ENCODE data around the gene VAV3. TPM values are rescaled to one million over a fixed set of nuclear protein-coding genes. Genes with fewer than 3 reads are reported as not detected.

VAV3 gene
- total and polyA plus RNA-seq, 10 of the 15 experiments (the other 5 are each of a cell fraction or from before 2014, with no cell fraction given): 0.84 to 5.5 (median 3.4) TPM

GRCh38 chr1:107637101-107637500, 327.9 kb downstream of the VAV3 start:
- no peak overlapping the region for H3K4me3 ChIP-seq
- H3K36me3 ChIP-seq (ENCODE audit: control insufficient read depth in 2 of 2, insufficient read depth in 2 of 2, low read length in 1 of 2): no peaks in the 10 kb centered on the region
- ChIA-PET POLR2A (no interaction called here), SMC1A (ENCODE audit: uncharacterized antibody, unreplicated experiment) (no interaction called here), CTCF (no interaction called here), RAD21 (ENCODE audit: unreplicated experiment) (no interaction called here)
- no peaks in the 10 kb centered on the region for H3K79me2 ChIP-seq (ENCODE audit: control insufficient read depth, insufficient read depth, low read length)
- FAIRE-seq: no peak
- WGBS (ENCODE audit: insufficient coverage, insufficient replicate concordance, low lambda C conversion rate, missing lambda C conversion rate): 32% methylated on average over 6 of the region's 6 CpGs
- TF ChIP-seq ZZZ3 (IDR thresholded peaks at IDR 0.05; ENCODE audit: control insufficient read depth, insufficient read length, low read depth) (no peak), MEF2B (IDR thresholded peaks at IDR 0.05; ENCODE audit: partially characterized antibody, poor library complexity, severe bottlenecking) (no peak)
- in situ Hi-C loops (cut with MboI) (no loop called here), intact Hi-C loops (cut with micrococcal nuclease; ENCODE audit: unreplicated experiment) (no loop called here)
- H3K9ac ChIP-seq (ENCODE audit: control insufficient read depth, insufficient read depth, low read length): no peak overlapping the region
- no peaks in the 10 kb centered on the region for H4K20me1 ChIP-seq (ENCODE audit: control insufficient read depth, insufficient read depth)
- H3K4me1 ChIP-seq (ENCODE audit: control insufficient read depth, insufficient read depth, low read length): no peaks in the 10 kb centered on the region
- no peak overlapping the region for H2AFZ ChIP-seq (ENCODE audit: control insufficient read depth, low read depth, low read length)
- H3K27me3 ChIP-seq (replicated peaks in 1 of 2; ENCODE audit: control insufficient read depth in 2 of 2, insufficient read depth in 2 of 2, low read length in 1 of 2): no peaks in the 10 kb centered on the region
- no TSS peak for BruUV-seq (replicated peaks)
- no peak for ATAC-seq
- H3K27ac ChIP-seq (ENCODE audit: control insufficient read depth, insufficient read depth): no peak overlapping the region
- no peak for DNase-seq (ENCODE audit: low read depth, low spot score)
- no peak overlapping the region for H3K4me2 ChIP-seq (ENCODE audit: control insufficient read depth, insufficient read depth)
- no peaks in the 10 kb centered on the region for H3K9me3 ChIP-seq (replicated peaks; ENCODE audit: control insufficient read depth, insufficient read depth, low read length)

- DNase-seq (ENCODE audit: low read depth, low spot score) (no peak), ATAC-seq (no peak), FAIRE-seq (no peak)
- Histone ChIP-seq H3K9me3 (replicated peaks; ENCODE audit: control insufficient read depth, insufficient read depth, low read length) (no peaks in the 10 kb centered on the region), H3K36me3 (ENCODE audit: control insufficient read depth in 2 of 2, insufficient read depth in 2 of 2, low read length in 1 of 2) (no peaks in the 10 kb centered on the region), H3K27me3 (replicated peaks in 1 of 2; ENCODE audit: control insufficient read depth in 2 of 2, insufficient read depth in 2 of 2, low read length in 1 of 2) (no peaks in the 10 kb centered on the region), H2AFZ (ENCODE audit: control insufficient read depth, low read depth, low read length) (no peak overlapping the region), H3K4me1 (ENCODE audit: control insufficient read depth, insufficient read depth, low read length) (no peaks in the 10 kb centered on the region), H4K20me1 (ENCODE audit: control insufficient read depth, insufficient read depth) (no peaks in the 10 kb centered on the region), H3K4me2 (ENCODE audit: control insufficient read depth, insufficient read depth) (no peak overlapping the region), H3K4me3 (no peak overlapping the region), H3K79me2 (ENCODE audit: control insufficient read depth, insufficient read depth, low read length) (no peaks in the 10 kb centered on the region), H3K9ac (ENCODE audit: control insufficient read depth, insufficient read depth, low read length) (no peak overlapping the region), H3K27ac (ENCODE audit: control insufficient read depth, insufficient read depth) (no peak overlapping the region)
- TF ChIP-seq MTA2 (IDR thresholded peaks at IDR 0.05; ENCODE audit: low read depth) (no peak), PML (IDR thresholded peaks at IDR 0.05; ENCODE audit: low read length) (no peak), USF2 (IDR thresholded peaks at IDR 0.05; ENCODE audit: borderline replicate concordance, low read depth, low read length) (no peak), REST (IDR thresholded peaks at IDR 0.05; ENCODE audit: low read depth, low read length) (no peak), NBN (IDR thresholded peaks at IDR 0.05) (no peak), FOXM1 (IDR thresholded peaks at IDR 0.05; ENCODE audit: low read depth, low read length) (no peak), ZNF217 (IDR thresholded peaks at IDR 0.05) (no peak), IRF5 (IDR thresholded peaks at IDR 0.05; ENCODE audit: borderline replicate concordance) (no peak), HDAC6 (IDR thresholded peaks at IDR 0.05; ENCODE audit: unreplicated experiment) (no peak)
- 25% methylated on average over 5 of the region's 5 CpGs for WGBS (ENCODE audit: insufficient coverage, insufficient replicate concordance, low lambda C conversion rate, missing lambda C conversion rate)
- in situ Hi-C loops (cut with MboI): no loop called here
- RAD21 ChIA-PET (ENCODE audit: unreplicated experiment): no interaction called here
- no TSS peak for BruUV-seq (replicated peaks)
- CTCF ChIA-PET: no interaction called here
- POLR2A ChIA-PET: no interaction called here
- intact Hi-C loops (cut with micrococcal nuclease; ENCODE audit: unreplicated experiment): no loop called here
- SMC1A ChIA-PET (ENCODE audit: uncharacterized antibody, unreplicated experiment): interaction anchor here (1.0 kb wide), 1 partner anchor 114 kb away, joined by 3 read pairs; no protein-coding TSS in a partner anchor
These were observed 331.4 kb downstream of the VAV3 start for GRCh38 chr1:107633596-107633995.

Data from GM12878 (cell line).